22Rv1 (cell line): Measurements from ENCODE around the gene DNM1.

Source experiments
- ZFX ChIP-seq: fragments of 450-650 bp; IDR thresholded peaks from 2 replicates; pipeline ENCODE4 v1.6.1; 2017; ENCODE audit warnings: antibody characterized with exemption, borderline replicate concordance
- TF ChIP-seq, protein P1 (sequence below): fragments of 450-650 bp; IDR thresholded peaks from 2 replicates; pipeline ENCODE4 v1.5.1; 2017; ENCODE audit warnings: mild to moderate bottlenecking

DNA sequence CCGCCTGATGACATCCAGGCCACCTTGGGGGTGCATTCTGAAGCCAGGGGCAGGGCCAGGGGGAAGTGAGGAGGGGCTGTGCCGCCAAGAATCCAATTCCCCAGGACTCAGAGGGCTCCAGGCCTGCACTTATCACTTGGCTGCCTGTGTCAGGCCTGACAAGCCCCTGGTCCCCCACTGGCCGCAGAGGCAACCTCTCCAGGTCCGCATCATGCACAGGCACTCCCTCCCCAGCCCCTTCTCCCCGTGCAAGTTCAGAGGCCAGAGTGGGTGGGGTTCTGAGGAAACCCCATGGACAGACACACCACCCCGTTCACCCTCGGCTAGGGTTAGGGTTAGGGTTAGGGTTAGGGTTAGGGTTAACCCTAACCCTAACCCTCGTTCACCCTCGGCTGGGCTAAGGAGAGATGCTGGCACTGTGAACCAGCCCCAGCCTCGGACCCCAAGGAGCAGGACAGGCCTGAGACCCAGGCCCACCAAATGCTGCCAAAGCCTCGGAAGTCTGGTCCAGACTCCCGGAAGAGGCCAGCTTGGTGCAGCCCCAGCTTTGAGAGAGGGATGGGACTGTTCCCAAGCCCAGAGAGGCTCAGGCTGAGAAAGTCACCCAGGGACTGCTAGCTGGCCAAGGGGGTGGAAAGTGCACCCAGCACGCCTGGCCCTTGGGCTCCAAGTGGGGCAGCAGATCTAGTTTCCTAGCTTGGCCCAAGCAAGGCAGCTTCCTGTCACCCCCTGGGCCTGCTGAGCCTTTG lies 49.1 kb upstream of the DNM1 start:
- TF ChIP-seq, protein P1, sequence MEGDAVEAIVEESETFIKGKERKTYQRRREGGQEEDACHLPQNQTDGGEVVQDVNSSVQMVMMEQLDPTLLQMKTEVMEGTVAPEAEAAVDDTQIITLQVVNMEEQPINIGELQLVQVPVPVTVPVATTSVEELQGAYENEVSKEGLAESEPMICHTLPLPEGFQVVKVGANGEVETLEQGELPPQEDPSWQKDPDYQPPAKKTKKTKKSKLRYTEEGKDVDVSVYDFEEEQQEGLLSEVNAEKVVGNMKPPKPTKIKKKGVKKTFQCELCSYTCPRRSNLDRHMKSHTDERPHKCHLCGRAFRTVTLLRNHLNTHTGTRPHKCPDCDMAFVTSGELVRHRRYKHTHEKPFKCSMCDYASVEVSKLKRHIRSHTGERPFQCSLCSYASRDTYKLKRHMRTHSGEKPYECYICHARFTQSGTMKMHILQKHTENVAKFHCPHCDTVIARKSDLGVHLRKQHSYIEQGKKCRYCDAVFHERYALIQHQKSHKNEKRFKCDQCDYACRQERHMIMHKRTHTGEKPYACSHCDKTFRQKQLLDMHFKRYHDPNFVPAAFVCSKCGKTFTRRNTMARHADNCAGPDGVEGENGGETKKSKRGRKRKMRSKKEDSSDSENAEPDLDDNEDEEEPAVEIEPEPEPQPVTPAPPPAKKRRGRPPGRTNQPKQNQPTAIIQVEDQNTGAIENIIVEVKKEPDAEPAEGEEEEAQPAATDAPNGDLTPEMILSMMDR = no peak
- no peak for TF ChIP-seq ZFX
